H1 (cell line): ENCODE results near the gene LYL1. TPM values are rescaled to one million over a fixed set of nuclear protein-coding genes. Genes with fewer than 3 reads are reported as not detected.

Source experiments
- CTCF ChIA-PET: fragments of 300-600 bp; sonication (Branson Sonifier 250); formaldehyde crosslinking; loops from one replicate; lab custom pipeline; 2021; ENCODE audit not compliant: partially characterized antibody; lab: Charles Lee
- POLR2A ChIA-PET: fragments of 300-600 bp; sonication (Branson Sonifier 250); formaldehyde crosslinking; loops from one replicate; lab custom pipeline; 2021; ENCODE audit warnings: inconsistent platforms; ENCODE audit not compliant: partially characterized antibody; lab: Charles Lee
- DNase-seq, 2 experiments: peaks; one replicate each; pipeline versions ENCODE4 v3.0.0 to v3.0.0-alpha.2; 2010 to 2022; ENCODE audit warnings: low spot score in 2 of 2, low read depth in 1 of 2, mixed read lengths in 1 of 2
- FAIRE-seq: peaks from 2 replicates; lab custom pipeline; 2011; peaks lifted over from hg19 to GRCh38; lab: Jason Lieb, UNC
- H2AFZ ChIP-seq: 2 replicates; pipeline ENCODE4 v1.8.1; 2012; ENCODE audit warnings: low read length, inconsistent platforms
- H2AK5ac ChIP-seq: 2 replicates; pipeline ENCODE4 v1.6.1; 2013; ENCODE audit warnings: low read depth, low read length
- H2BK120ac ChIP-seq: replicated peaks from 2 replicates; pipeline ENCODE3; 2013; ENCODE audit warnings: low read depth, low read length, inconsistent platforms
- H2BK12ac ChIP-seq: 2 replicates; pipeline ENCODE4 v1.6.1; 2013; ENCODE audit warnings: low read depth, low read length
- H2BK15ac ChIP-seq: 2 replicates; pipeline ENCODE4 v1.6.1; 2013; ENCODE audit warnings: low read length
- H2BK20ac ChIP-seq: 2 replicates; pipeline ENCODE4 v1.6.1; 2013; ENCODE audit warnings: low read length
- H2BK5ac ChIP-seq: 2 replicates; pipeline ENCODE4 v1.6.1; 2013; ENCODE audit warnings: low read depth, low read length
- H3K14ac ChIP-seq: 2 replicates; pipeline ENCODE4 v1.6.1; 2013; ENCODE audit warnings: inconsistent platforms; ENCODE audit not compliant: insufficient read length
- H3K18ac ChIP-seq: 2 replicates; pipeline ENCODE4 v1.6.1; 2013; ENCODE audit warnings: low read length; ENCODE audit errors: extremely low read depth
- H3K23ac ChIP-seq: 2 replicates; pipeline ENCODE4 v1.6.1; 2013; ENCODE audit warnings: inconsistent platforms; ENCODE audit not compliant: insufficient read length
- H3K23me2 ChIP-seq: 2 replicates; pipeline ENCODE4 v1.6.1; 2013; ENCODE audit warnings: low read depth, low read length
- H3K27ac ChIP-seq: 2 replicates; pipeline ENCODE4 v1.6.1; 2011; ENCODE audit warnings: low read depth, low read length, inconsistent platforms
- H3K27me3 ChIP-seq, 4 experiments: replicated peaks in 1 of 4; 1 replicate in 1 of 4; 2 replicates in 3 of 4; pipeline versions ENCODE4 v1.6.1 to v1.8.1; 2011 to 2013; ENCODE audit warnings: low read length in 3 of 4, mild to moderate bottlenecking in 3 of 4, inconsistent platforms in 2 of 4, mixed read lengths in 2 of 4, moderate library complexity in 1 of 4; ENCODE audit not compliant: control insufficient read depth in 3 of 4, insufficient read depth in 3 of 4; ENCODE audit errors: extremely low read depth in 1 of 4
- H3K36me3 ChIP-seq, 4 experiments: 2 replicates each; pipeline versions ENCODE4 v1.6.1 to v1.8.1; 2011 to 2013; ENCODE audit warnings: mild to moderate bottlenecking in 4 of 4, low read length in 3 of 4, moderate library complexity in 2 of 4, control low read depth in 1 of 4, inconsistent platforms in 1 of 4; ENCODE audit not compliant: insufficient read depth in 4 of 4, control insufficient read depth in 2 of 4
- H3K4ac ChIP-seq: replicated peaks from 2 replicates; pipeline ENCODE3; 2013; ENCODE audit warnings: low read length, low read depth, mixed read lengths, inconsistent platforms; ENCODE audit not compliant: insufficient read length
- H3K4me1 ChIP-seq, 4 experiments: replicated peaks in 1 of 4; 1 replicate in 1 of 4; 2 replicates in 3 of 4; pipeline versions ENCODE4 v1.6.1 to v1.8.1; 2011 to 2013; ENCODE audit warnings: low read length in 3 of 4, inconsistent platforms in 2 of 4, mixed read lengths in 1 of 4; ENCODE audit not compliant: insufficient read depth in 4 of 4, control insufficient read depth in 3 of 4
- H3K4me2 ChIP-seq, 2 experiments: 2 replicates each; pipeline versions ENCODE4 v1.6.1 to v1.8.1; 2011 to 2013; ENCODE audit warnings: low read depth in 2 of 2, low read length in 2 of 2, control low read depth in 1 of 2, inconsistent platforms in 1 of 2, mild to moderate bottlenecking in 1 of 2; ENCODE audit not compliant: insufficient read depth in 1 of 2
- H3K4me3 ChIP-seq, 4 experiments: fragments of 200-600, 300-600 bp in 1 of 4; sonication (generic), shearing (Covaris generic), sonication (Bioruptor Twin) in 1 of 4; 2 replicates each; pipeline versions ENCODE4 v1.5.1 to v1.8.1; 2011 to 2016; ENCODE audit warnings: low read length in 4 of 4, low read depth in 3 of 4, control low read depth in 2 of 4, inconsistent platforms in 2 of 4, mild to moderate bottlenecking in 2 of 4, mixed read lengths in 1 of 4, moderate library complexity in 1 of 4; ENCODE audit not compliant: insufficient read depth in 2 of 4; ENCODE audit errors: extremely low read depth in 1 of 4
- H3K56ac ChIP-seq: replicated peaks from 2 replicates; pipeline ENCODE3; 2013; ENCODE audit warnings: low read depth, mild to moderate bottlenecking, mixed read lengths, low read length, inconsistent platforms; ENCODE audit not compliant: insufficient read length
- H3K79me1 ChIP-seq: 2 replicates; pipeline ENCODE4 v1.6.1; 2013; ENCODE audit warnings: low read depth, low read length, control low read depth
- H3K79me2 ChIP-seq, 2 experiments: 2 replicates each; pipeline versions ENCODE4 v1.6.1 to v1.8.1; 2012 to 2013; ENCODE audit warnings: low read length in 2 of 2, mild to moderate bottlenecking in 2 of 2, inconsistent platforms in 1 of 2; ENCODE audit not compliant: insufficient read depth in 2 of 2, control insufficient read depth in 1 of 2
- H3K9ac ChIP-seq, 4 experiments: replicated peaks in 1 of 4; 1 replicate in 1 of 4; 2 replicates in 3 of 4; pipeline versions ENCODE4 v1.6.1 to v1.8.1; 2011 to 2013; ENCODE audit warnings: low read depth in 3 of 4, low read length in 3 of 4, control low read depth in 2 of 4, mild to moderate bottlenecking in 2 of 4, moderate library complexity in 2 of 4, inconsistent platforms in 1 of 4; ENCODE audit errors: extremely low read depth in 1 of 4
- H3K9me3 ChIP-seq, 2 experiments: 2 replicates each; pipeline versions ENCODE4 v1.6.1 to v1.8.1; 2012 to 2013; ENCODE audit warnings: mild to moderate bottlenecking in 2 of 2, moderate library complexity in 2 of 2, control low read depth in 1 of 2, inconsistent platforms in 1 of 2, low read depth in 1 of 2, low read length in 1 of 2, mixed read lengths in 1 of 2; ENCODE audit not compliant: insufficient read depth in 2 of 2
- H4K20me1 ChIP-seq, 2 experiments: replicated peaks in 1 of 2; 2 replicates each; pipeline versions ENCODE3 to v1.8.1; 2011 to 2013; ENCODE audit warnings: inconsistent platforms in 2 of 2, low read length in 2 of 2, mild to moderate bottlenecking in 1 of 2; ENCODE audit not compliant: insufficient read depth in 2 of 2, control insufficient read depth in 1 of 2
- H4K5ac ChIP-seq: 2 replicates; pipeline ENCODE4 v1.6.1; 2013; ENCODE audit warnings: low read length, low read depth, mixed read lengths, inconsistent platforms; ENCODE audit not compliant: insufficient read length
- H4K8ac ChIP-seq: 2 replicates; pipeline ENCODE4 v1.8.0; 2013; ENCODE audit warnings: mild to moderate bottlenecking, moderate library complexity, low read length, inconsistent platforms; ENCODE audit not compliant: insufficient read depth; ENCODE audit errors: extremely low read depth
- H4K91ac ChIP-seq: replicated peaks from 2 replicates; pipeline ENCODE3; 2013; ENCODE audit warnings: low read length, mixed read lengths, inconsistent platforms; ENCODE audit not compliant: insufficient read length
- BACH1 ChIP-seq: IDR thresholded peaks from 2 replicates; pipeline ENCODE4 v1.6.1; 2012; ENCODE audit warnings: low read length, improper control_type of control experiment
- CEBPB ChIP-seq: IDR thresholded peaks from 2 replicates; pipeline ENCODE4 v1.6.1; 2012; ENCODE audit warnings: low read depth, low read length
- CHD2 ChIP-seq: IDR thresholded peaks from 2 replicates; pipeline ENCODE4 v1.6.1; 2012; ENCODE audit warnings: low read length, improper control_type of control experiment
- CTCF ChIP-seq, 3 experiments: IDR thresholded peaks; 1 replicate in 2 of 3; 2 replicates in 1 of 3; pipeline versions ENCODE4 v1.5.1 to v1.6.1; 2011; ENCODE audit warnings: low read length in 3 of 3, mild to moderate bottlenecking in 3 of 3, inconsistent platforms in 2 of 3, low read depth in 1 of 3, moderate library complexity in 1 of 3; ENCODE audit not compliant: insufficient read depth in 1 of 3; ENCODE audit errors: control extremely low read depth in 1 of 3
- RAD21 ChIP-seq, 2 experiments: IDR thresholded peaks in 1 of 2; conservative IDR thresholded peaks in 1 of 2; 2 replicates each; pipeline ENCODE4 v1.6.1; 2011; ENCODE audit warnings: low read depth in 2 of 2, low read length in 2 of 2, improper control_type of control experiment in 1 of 2, inconsistent platforms in 1 of 2, mild to moderate bottlenecking in 1 of 2, moderate library complexity in 1 of 2
- SP4 ChIP-seq: IDR thresholded peaks from 2 replicates; pipeline ENCODE4 v1.6.1; 2012; ENCODE audit warnings: low read length, inconsistent platforms
- TEAD4 ChIP-seq: IDR thresholded peaks from 2 replicates; pipeline ENCODE4 v1.6.1; 2012; ENCODE audit warnings: low read depth, low read length, inconsistent platforms, mixed read lengths
- WGBS, 2 experiments: shearing (Covaris generic) in 1 of 2; methylation state at CpG; one replicate each; pipeline versions ENCODE4 v1.1.6 to v1.1.7; 2013 to 2015; ENCODE audit warnings: low lambda C conversion rate in 2 of 2, mixed read lengths in 2 of 2, inconsistent platforms in 1 of 2, low coverage in 1 of 2, missing lambda C conversion rate in 1 of 2; ENCODE audit not compliant: insufficient replicate concordance in 2 of 2, insufficient coverage in 1 of 2, insufficient read length in 1 of 2; ENCODE audit errors: extremely low coverage in 1 of 2, missing lambda C conversion rate in 1 of 2; 5-methylcytosine and 5-hydroxymethylcytosine counted together
- polyA plus RNA-seq, 7 experiments: library from polyadenylated mRNA; depleted of rRNA in 3 of 7; stranded (reverse) in 5 of 7; unstranded in 2 of 7; fragments of >200 nt in 5 of 7; fragments of 200-250 nt in 2 of 7; gene quantifications; 1 replicate in 5 of 7; 2 replicates in 1 of 7; 4 replicates in 1 of 7; pipeline versions ENCODE4 v1.2.1 to v1.2.3, GENCODE V29; 2011 to 2013; ENCODE audit warnings: missing spikeins in 2 of 7, mixed read lengths in 2 of 7
- total RNA-seq: library from RNA; stranded (reverse); fragmentation: NEBNext Ultra II Directional; extraction: Animal tissue kit (Norgen Biotek cat#: 25700); gene quantifications from 2 replicates; pipeline ENCODE4 v1.2.1, GENCODE V29; 2021

LYL1 gene
- total and polyA plus RNA-seq, 2 of the 8 experiments (the other 6 are each of a cell fraction or from before 2014, with no cell fraction given), result 0.58 to 0.76 TPM

GRCh38 chr19:13082192-13083007 is 20.3 kb downstream of the LYL1 start:
- Histone ChIP-seq H3K27ac (no peak overlapping the region), H3K18ac (0 out of 2 replicates have a peak overlapping the region, but pooled peaks have one; percentile 19), H3K27me3 (peaks cover 0 to 16% (median 8%) of the 10 kb centered on the region in 4 experiments; a peak in 3 of 7 replicates), H3K9me3 (no peaks in the 10 kb centered on the region), H3K4ac (no peak overlapping the region), H3K79me1 (no peaks in the 10 kb centered on the region), H2BK5ac (peak overlapping the region; percentile 68), H3K79me2 (no peaks in the 10 kb centered on the region), H3K23me2 (0 out of 2 replicates have a peak, but pooled peaks cover 1% of the 10 kb centered on the region), H3K4me2 (peak overlapping the region; percentile 5 to 27; a peak in 3 of 4 replicates), H3K36me3 (no peaks in the 10 kb centered on the region), H3K14ac (no peak overlapping the region), H2BK15ac (0 out of 2 replicates have a peak overlapping the region, but pooled peaks have one; percentile 9), H3K9ac (no peak overlapping the region), H4K20me1 (no peaks in the 10 kb centered on the region), H2BK120ac (no peak overlapping the region), H3K4me1 (peaks cover 11 to 29% (median 19%) of the 10 kb centered on the region in 4 experiments), H4K8ac (no peak overlapping the region), H2AFZ (peak overlapping the region; percentile 68; the same call in 1 of the 2 replicates), H2BK12ac (0 out of 2 replicates have a peak overlapping the region, but pooled peaks have one; percentile 62), H3K4me3 (no peak overlapping the region), H4K5ac (no peak overlapping the region), H4K91ac (no peak overlapping the region), H2BK20ac (no peak overlapping the region), H2AK5ac (0 out of 2 replicates have a peak overlapping the region, but pooled peaks have one; percentile 44), H3K56ac (no peak overlapping the region), H3K23ac (no peak overlapping the region)
- CTCF ChIA-PET, result interaction anchor here (0.5 to 48.8 kb wide), 12 partner anchors 9 to 638 kb away, joined by 3 to 1145 read pairs (median 8); no protein-coding TSS in a partner anchor
- TF ChIP-seq BACH1, result no peak
- TF ChIP-seq RAD21 (IDR thresholded peaks at IDR 0.05 in 1 of 2, conservative IDR thresholded peaks at IDR 0.05 in 1 of 2; ENCODE audit: low read depth in 2 of 2, low read length in 2 of 2), result peak; percentile 48 to 54
- TF ChIP-seq SP4, result no peak
- TF ChIP-seq TEAD4, result no peak
- peak; percentile 22 to 42 (median 36); a peak in 3 of 4 replicates for TF ChIP-seq CTCF (IDR thresholded peaks at IDR 0.05; ENCODE audit: control extremely low read depth in 1 of 3, insufficient read depth in 1 of 3, low read depth in 1 of 3, low read length in 3 of 3)
- peak; percentile 65 for TF ChIP-seq CEBPB
- no peak for TF ChIP-seq CHD2
- DNase-seq (no peak), FAIRE-seq (peak; percentile 58)
- POLR2A ChIA-PET, result interaction anchor here (0.6 to 2.0 kb wide), 5 partner anchors 10 to 126 kb away, joined by 3 to 8 read pairs (median 5); partner anchors contain the start of gene GADD45GIP1
- WGBS, 2 experiments, result 56% methylated on average over 14 of the region's 14 CpGs; no CpG with 5 or more reads in 1 of the 2 experiments
